ENCODE results near the gene CCL28. TPM values are rescaled to one million over a fixed set of nuclear protein-coding genes. Genes with fewer than 3 reads are reported as not detected.

CCL28 gene
- total and polyA plus RNA-seq, 2 experiments from 2014 or later: not detected

- no peak for TF ChIP-seq CTCF (IDR thresholded peaks at IDR 0.05; ENCODE audit: low read depth, low read length)
- no peak for DNase-seq (ENCODE audit: low read depth in 1 of 2, low spot score in 1 of 2)
- H3K36me3 ChIP-seq: no peaks in the 10 kb centered on the region
- H3K27ac ChIP-seq: no peak overlapping the region
- H3K27me3 ChIP-seq: no peaks in the 10 kb centered on the region
- H3K4me1 ChIP-seq (ENCODE audit: low read depth): peaks cover 12% of the 10 kb centered on the region
- H3K9me3 ChIP-seq (ENCODE audit: low read depth): no peaks in the 10 kb centered on the region
- no peak overlapping the region for H3K4me3 ChIP-seq
Measured at GRCh38 chr5:43354774-43355173, 57.4 kb downstream of the CCL28 start.

- Histone ChIP-seq H3K27ac (no peak overlapping the region), H3K9me3 (ENCODE audit: low read depth) (no peaks in the 10 kb centered on the region), H3K4me3 (no peak overlapping the region), H3K4me1 (ENCODE audit: low read depth) (peaks cover 14% of the 10 kb centered on the region), H3K36me3 (no peaks in the 10 kb centered on the region), H3K27me3 (no peaks in the 10 kb centered on the region)
- TF ChIP-seq CTCF (IDR thresholded peaks at IDR 0.05; ENCODE audit: low read depth, low read length): no peak
- no peak for DNase-seq (ENCODE audit: low read depth in 1 of 2, low spot score in 1 of 2)
Measured at GRCh38 chr5:43353668-43354067, 58.5 kb downstream of the CCL28 start.

GRCh38 chr5:43352915-43353314, 59.3 kb downstream of the CCL28 start:
- no peaks in the 10 kb centered on the region for H3K36me3 ChIP-seq
- H3K9me3 ChIP-seq (ENCODE audit: low read depth): no peaks in the 10 kb centered on the region
- peaks cover 18% of the 10 kb centered on the region for H3K4me1 ChIP-seq (ENCODE audit: low read depth)
- H3K27ac ChIP-seq: no peak overlapping the region
- no peak overlapping the region for H3K4me3 ChIP-seq
- no peak for TF ChIP-seq CTCF (IDR thresholded peaks at IDR 0.05; ENCODE audit: low read depth, low read length)
- DNase-seq (ENCODE audit: low read depth in 1 of 2, low spot score in 1 of 2): no peak
- no peaks in the 10 kb centered on the region for H3K27me3 ChIP-seq

GRCh38 chr5:43352131-43352530, 60.1 kb downstream of the CCL28 start:
- no peaks in the 10 kb centered on the region for H3K36me3 ChIP-seq
- DNase-seq (ENCODE audit: low read depth in 1 of 2, low spot score in 1 of 2): no peak
- TF ChIP-seq CTCF (IDR thresholded peaks at IDR 0.05; ENCODE audit: low read depth, low read length): no peak
- H3K9me3 ChIP-seq (ENCODE audit: low read depth): no peaks in the 10 kb centered on the region
- no peak overlapping the region for H3K4me3 ChIP-seq
- H3K4me1 ChIP-seq (ENCODE audit: low read depth): peaks cover 10% of the 10 kb centered on the region
- no peak overlapping the region for H3K27ac ChIP-seq
- H3K27me3 ChIP-seq: no peaks in the 10 kb centered on the region

GRCh38 chr5:43348861-43349363, 63.3 kb downstream of the CCL28 start:
- TF ChIP-seq CTCF (IDR thresholded peaks at IDR 0.05; ENCODE audit: low read depth, low read length): no peak
- no peak overlapping the region for H3K27ac ChIP-seq
- H3K27me3 ChIP-seq: no peaks in the 10 kb centered on the region
- no peak overlapping the region for H3K4me3 ChIP-seq
- H3K9me3 ChIP-seq (ENCODE audit: low read depth): no peaks in the 10 kb centered on the region
- H3K4me1 ChIP-seq (ENCODE audit: low read depth): peaks cover 8% of the 10 kb centered on the region
- DNase-seq (ENCODE audit: low read depth in 1 of 2, low spot score in 1 of 2): no peak
- H3K36me3 ChIP-seq: no peaks in the 10 kb centered on the region

- DNase-seq (ENCODE audit: low read depth in 1 of 2, low spot score in 1 of 2): no peak
- no peak overlapping the region for H3K4me3 ChIP-seq
- no peak overlapping the region for H3K27ac ChIP-seq
- no peaks in the 10 kb centered on the region for H3K9me3 ChIP-seq (ENCODE audit: low read depth)
- peaks cover 8% of the 10 kb centered on the region for H3K4me1 ChIP-seq (ENCODE audit: low read depth)
- H3K36me3 ChIP-seq: no peaks in the 10 kb centered on the region
- no peak for TF ChIP-seq CTCF (IDR thresholded peaks at IDR 0.05; ENCODE audit: low read depth, low read length)
- H3K27me3 ChIP-seq: no peaks in the 10 kb centered on the region
Measured at GRCh38 chr5:43348207-43348606, 64.0 kb downstream of the CCL28 start.
